ENCODE measurements around the gene SCN7A. TPM values are rescaled to one million over a fixed set of nuclear protein-coding genes. Genes with fewer than 3 reads are reported as not detected.

The SCN7A gene
- polyA plus RNA-seq, 2 of the 4 experiments (the other 2 are of a cell fraction): not detected

GRCh38 chr2:166454006-166454595 is 39.9 kb downstream of the SCN7A start:
- ATAC-seq (no peak), DNase-seq (ENCODE audit: low read depth in 1 of 2, low spot score in 1 of 2) (no peak), FAIRE-seq (no peak)
- Histone ChIP-seq H3K4me2 (no peak overlapping the region), H3K27ac (no peak overlapping the region), H3K4me1 (no peaks in the 10 kb centered on the region), H3K9me3 (no peaks in the 10 kb centered on the region), H3K4me3 (no peak overlapping the region)
- TF ChIP-seq CHD4 (IDR thresholded peaks at IDR 0.05; ENCODE audit: borderline replicate concordance): no peak
- no peak for TF ChIP-seq EHF (CRISPR knock-in tag; IDR thresholded peaks at IDR 0.05)
- TF ChIP-seq RARB (CRISPR knock-in tag; IDR thresholded peaks at IDR 0.05): no peak
- TF ChIP-seq NFE2L2 (conservative IDR thresholded peaks at IDR 0.05; ENCODE audit: low read length): no peak
- TF ChIP-seq ESRRA (IDR thresholded peaks at IDR 0.05; ENCODE audit: borderline replicate concordance, low read length): no peak
- TF ChIP-seq HES2 (IDR thresholded peaks at IDR 0.05): no peak
- TF ChIP-seq ELK1 (IDR thresholded peaks at IDR 0.05; ENCODE audit: low read depth, low read length): no peak
- TF ChIP-seq MAZ (IDR thresholded peaks at IDR 0.05; ENCODE audit: borderline replicate concordance, low read depth, low read length): no peak
- no peak for TF ChIP-seq MYC (IDR thresholded peaks at IDR 0.05; ENCODE audit: borderline replicate concordance, low read length)
- TF ChIP-seq TFCP2L1 (CRISPR knock-in tag; IDR thresholded peaks at IDR 0.05): no peak
- no peak for TF ChIP-seq FOXS1 (CRISPR knock-in tag; IDR thresholded peaks at IDR 0.05)
- no peak for TF ChIP-seq RCOR1 (IDR thresholded peaks at IDR 0.05; ENCODE audit: low read depth, low read length)
- no peak for TF ChIP-seq ZSCAN20 (CRISPR knock-in tag; IDR thresholded peaks at IDR 0.05)
- TF ChIP-seq ZNF302 (CRISPR knock-in tag; IDR thresholded peaks at IDR 0.05): no peak
- no peak for TF ChIP-seq MAX (IDR thresholded peaks at IDR 0.05)
- TF ChIP-seq EHMT2 (IDR thresholded peaks at IDR 0.05; ENCODE audit: low read depth): no peak
- no peak for TF ChIP-seq KDM1A (IDR thresholded peaks at IDR 0.05; ENCODE audit: low read depth)
- no peak for TF ChIP-seq EP300 (IDR thresholded peaks at IDR 0.05)
- TF ChIP-seq SMC3 (IDR thresholded peaks at IDR 0.05): no peak
- TF ChIP-seq HEYL (CRISPR knock-in tag; IDR thresholded peaks at IDR 0.05): no peak
- 8% methylated on average over 2 of the region's 2 CpGs for WGBS (ENCODE audit: missing lambda C conversion rate)
- ChIA-PET CTCF (no interaction called here), POLR2A (no interaction called here)

GRCh38 chr2:166451468-166451867 is 42.6 kb downstream of the SCN7A start:
- ChIA-PET POLR2A (no interaction called here), CTCF (no interaction called here)
- FAIRE-seq: no peak
- Histone ChIP-seq H3K27ac (no peak overlapping the region), H3K4me1 (no peaks in the 10 kb centered on the region), H3K4me2 (no peak overlapping the region), H3K9me3 (no peaks in the 10 kb centered on the region), H3K4me3 (no peak overlapping the region)
- no peak for ATAC-seq
- TF ChIP-seq ESRRA (IDR thresholded peaks at IDR 0.05; ENCODE audit: borderline replicate concordance, low read length) (no peak), MAZ (IDR thresholded peaks at IDR 0.05; ENCODE audit: borderline replicate concordance, low read depth, low read length) (no peak), NPAS2 (CRISPR knock-in tag; IDR thresholded peaks at IDR 0.05; ENCODE audit: borderline replicate concordance) (no peak), MYC (IDR thresholded peaks at IDR 0.05; ENCODE audit: borderline replicate concordance, low read length) (no peak), FOSL2 (IDR thresholded peaks at IDR 0.05) (no peak), FOSL2 (CRISPR knock-in tag; IDR thresholded peaks at IDR 0.05) (no peak), ZSCAN20 (CRISPR knock-in tag; IDR thresholded peaks at IDR 0.05) (no peak), POLR2AphosphoS2 (conservative IDR thresholded peaks at IDR 0.05; ENCODE audit: low read length) (no peak), PHF8 (IDR thresholded peaks at IDR 0.05; ENCODE audit: borderline replicate concordance, low read depth) (no peak)
- no peak for DNase-seq (ENCODE audit: low read depth in 1 of 2, low spot score in 1 of 2)
- 55% methylated on average over 1 of the region's 1 CpG for whole genome bisulfite sequencing (ENCODE audit: missing lambda C conversion rate)

Measured in A549 (cell line).